Neural cell (in vitro differentiated cells): ENCODE data around the gene USB1. TPM values are rescaled to one million over a fixed set of nuclear protein-coding genes. Genes with fewer than 3 reads are reported as not detected.

Experiments
- H2AFZ ChIP-seq: fragments of 200-600, 300-800 bp; sonication (generic), shearing (Covaris generic); 2 replicates; pipeline ENCODE4 v1.6.0; 2014; ENCODE audit warnings: low read depth, mild to moderate bottlenecking, antibody characterized with exemption, low read length, moderate library complexity
- H3F3A ChIP-seq: fragments of 200-600 bp; shearing (Covaris generic); 2 replicates; pipeline ENCODE4 v1.6.1; 2016; ENCODE audit warnings: mild to moderate bottlenecking, moderate library complexity, mixed read lengths, antibody characterized with exemption, low read length; ENCODE audit not compliant: insufficient read depth, poor library complexity, severe bottlenecking
- H3K27ac ChIP-seq: fragments of 200-600, 300-800 bp; sonication (generic), shearing (Covaris generic); 2 replicates; pipeline ENCODE4 v1.5.1; 2014; ENCODE audit warnings: mild to moderate bottlenecking, low read length, moderate library complexity
- H3K27me3 ChIP-seq: fragments of 300-800, 200-600 bp; sonication (generic), shearing (Covaris generic); 2 replicates; pipeline ENCODE4 v1.6.0; 2014; ENCODE audit warnings: mild to moderate bottlenecking, low read depth, low read length, moderate library complexity; ENCODE audit not compliant: insufficient read depth
- H3K36me3 ChIP-seq: fragments of 300-800, 200-600 bp; sonication (generic), shearing (Covaris generic); 2 replicates; pipeline ENCODE4 v1.5.1; 2014; ENCODE audit warnings: mild to moderate bottlenecking, antibody characterized with exemption, low read length, moderate library complexity; ENCODE audit not compliant: insufficient read depth
- H3K4me2 ChIP-seq: fragments of 300-800, 200-600 bp; sonication (generic), shearing (Covaris generic); 2 replicates; pipeline ENCODE4 v1.6.0; 2014; ENCODE audit warnings: mild to moderate bottlenecking, low read length
- H3K4me3 ChIP-seq: fragments of 300-800, 200-600 bp; sonication (generic), shearing (Covaris generic); 2 replicates; pipeline ENCODE4 v1.5.1; 2014; ENCODE audit warnings: mild to moderate bottlenecking, low read length, moderate library complexity
- H3K79me2 ChIP-seq: fragments of 200-600 bp; shearing (Covaris generic); replicated peaks from 2 replicates; pipeline ENCODE4 v1.6.0; 2014; ENCODE audit warnings: mild to moderate bottlenecking, low read length, moderate library complexity; ENCODE audit not compliant: insufficient read depth
- H3K9ac ChIP-seq: fragments of 300-800, 200-600 bp; sonication (generic), shearing (Covaris generic); 2 replicates; pipeline ENCODE4 v1.6.1; 2016; ENCODE audit warnings: mild to moderate bottlenecking, low read length, mixed read lengths
- H3K9me2 ChIP-seq: fragments of 200-600 bp; shearing (Covaris generic); 2 replicates; pipeline ENCODE4 v1.6.1; 2016; ENCODE audit warnings: mild to moderate bottlenecking, low read length, mixed read lengths; ENCODE audit not compliant: insufficient read depth
- H3K9me3 ChIP-seq: fragments of 200-600, 300-800 bp; sonication (generic), shearing (Covaris generic); 2 replicates; pipeline ENCODE4 v1.6.1; 2016; ENCODE audit warnings: mild to moderate bottlenecking, mixed run types, low read length, moderate library complexity, mixed read lengths
- H4K20me1 ChIP-seq: fragments of 200-600 bp; shearing (Covaris generic); 2 replicates; pipeline ENCODE4 v1.6.1; 2016; ENCODE audit warnings: mild to moderate bottlenecking, mixed run types; ENCODE audit not compliant: insufficient read depth
- EP300 ChIP-seq: fragments of 450-650 bp; conservative IDR thresholded peaks from 2 replicates; pipeline ENCODE4 v1.6.1; 2014; ENCODE audit warnings: antibody characterized with exemption, mild to moderate bottlenecking, moderate library complexity; ENCODE audit not compliant: poor library complexity, severe bottlenecking
- EZH2 ChIP-seq: fragments of 200-600, 300-800 bp; shearing (Covaris generic), sonication (generic); IDR thresholded peaks from 2 replicates; pipeline ENCODE4 v1.6.1; 2014; ENCODE audit warnings: antibody characterized with exemption, low read length, borderline replicate concordance, mild to moderate bottlenecking; ENCODE audit not compliant: insufficient read depth, poor library complexity, severe bottlenecking
- MXI1 ChIP-seq: fragments of 450-650 bp; conservative IDR thresholded peaks from 2 replicates; pipeline ENCODE4 v1.6.1; 2014; ENCODE audit warnings: antibody characterized with exemption, mild to moderate bottlenecking; ENCODE audit not compliant: poor library complexity, severe bottlenecking
- POLR2AphosphoS5 ChIP-seq: IDR thresholded peaks from 2 replicates; pipeline ENCODE4 v1.6.1; 2012
- RAD21 ChIP-seq: fragments of 450-650 bp; conservative IDR thresholded peaks from 2 replicates; pipeline ENCODE4 v1.6.1; 2014; ENCODE audit warnings: antibody characterized with exemption, mild to moderate bottlenecking, moderate library complexity
- SMC3 ChIP-seq: fragments of 450-650 bp; conservative IDR thresholded peaks from 2 replicates; pipeline ENCODE4 v1.6.1; 2014; ENCODE audit warnings: antibody characterized with exemption, mild to moderate bottlenecking, moderate library complexity; ENCODE audit not compliant: poor library complexity
- TAF1 ChIP-seq: IDR thresholded peaks from 2 replicates; pipeline ENCODE4 v1.6.1; 2012; ENCODE audit warnings: low read depth
- polyA plus RNA-seq: library from polyadenylated mRNA; depleted of rRNA; stranded (reverse); fragments of >200 nt; gene quantifications from 2 replicates; pipeline ENCODE4 v1.2.3, GENCODE V29; 2014
- TF ChIP-seq, protein P1 (sequence below): IDR thresholded peaks from 2 replicates; pipeline ENCODE4 v1.6.1; 2012; ENCODE audit warnings: borderline replicate concordance
- TF ChIP-seq, protein P2 (sequence below): fragments of 450-650 bp; IDR thresholded peaks from 2 replicates; pipeline ENCODE4 v1.5.1; 2014; ENCODE audit warnings: antibody characterized with exemption, mild to moderate bottlenecking, moderate library complexity; ENCODE audit not compliant: poor library complexity, severe bottlenecking

Gene USB1
- polyA plus RNA-seq, 1 donor from 2014 or later: 25.7 TPM

DNA sequence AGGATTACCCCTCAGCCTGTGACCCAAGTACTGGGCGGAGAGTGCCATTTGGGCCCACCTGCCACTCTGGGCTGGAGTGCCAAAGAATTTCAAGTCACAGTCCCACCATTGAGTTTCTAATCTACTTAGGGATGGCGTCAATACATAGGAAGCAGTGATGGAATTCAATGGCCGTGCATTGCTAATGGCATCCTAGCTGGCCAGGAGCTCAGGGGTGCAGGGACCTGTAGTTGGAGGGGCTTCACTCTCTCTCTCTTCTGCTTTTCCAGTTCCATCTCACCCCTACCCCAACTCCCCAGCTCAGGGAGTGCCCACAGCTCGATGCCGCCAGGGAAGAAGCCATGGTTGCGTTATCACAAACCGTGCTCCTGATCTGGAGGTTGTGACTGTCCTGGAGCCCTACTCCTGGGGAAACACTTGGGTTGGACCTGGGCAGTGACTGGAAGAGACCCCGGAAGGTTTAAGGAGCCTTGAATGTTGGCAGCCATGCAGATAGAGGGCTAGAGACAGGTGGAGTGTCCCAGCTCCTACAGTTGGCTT lies 26.8 kb downstream of the USB1 start:
- H2AFZ ChIP-seq: no peak overlapping the region
- TF ChIP-seq, protein P1, sequence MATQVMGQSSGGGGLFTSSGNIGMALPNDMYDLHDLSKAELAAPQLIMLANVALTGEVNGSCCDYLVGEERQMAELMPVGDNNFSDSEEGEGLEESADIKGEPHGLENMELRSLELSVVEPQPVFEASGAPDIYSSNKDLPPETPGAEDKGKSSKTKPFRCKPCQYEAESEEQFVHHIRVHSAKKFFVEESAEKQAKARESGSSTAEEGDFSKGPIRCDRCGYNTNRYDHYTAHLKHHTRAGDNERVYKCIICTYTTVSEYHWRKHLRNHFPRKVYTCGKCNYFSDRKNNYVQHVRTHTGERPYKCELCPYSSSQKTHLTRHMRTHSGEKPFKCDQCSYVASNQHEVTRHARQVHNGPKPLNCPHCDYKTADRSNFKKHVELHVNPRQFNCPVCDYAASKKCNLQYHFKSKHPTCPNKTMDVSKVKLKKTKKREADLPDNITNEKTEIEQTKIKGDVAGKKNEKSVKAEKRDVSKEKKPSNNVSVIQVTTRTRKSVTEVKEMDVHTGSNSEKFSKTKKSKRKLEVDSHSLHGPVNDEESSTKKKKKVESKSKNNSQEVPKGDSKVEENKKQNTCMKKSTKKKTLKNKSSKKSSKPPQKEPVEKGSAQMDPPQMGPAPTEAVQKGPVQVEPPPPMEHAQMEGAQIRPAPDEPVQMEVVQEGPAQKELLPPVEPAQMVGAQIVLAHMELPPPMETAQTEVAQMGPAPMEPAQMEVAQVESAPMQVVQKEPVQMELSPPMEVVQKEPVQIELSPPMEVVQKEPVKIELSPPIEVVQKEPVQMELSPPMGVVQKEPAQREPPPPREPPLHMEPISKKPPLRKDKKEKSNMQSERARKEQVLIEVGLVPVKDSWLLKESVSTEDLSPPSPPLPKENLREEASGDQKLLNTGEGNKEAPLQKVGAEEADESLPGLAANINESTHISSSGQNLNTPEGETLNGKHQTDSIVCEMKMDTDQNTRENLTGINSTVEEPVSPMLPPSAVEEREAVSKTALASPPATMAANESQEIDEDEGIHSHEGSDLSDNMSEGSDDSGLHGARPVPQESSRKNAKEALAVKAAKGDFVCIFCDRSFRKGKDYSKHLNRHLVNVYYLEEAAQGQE: no peak
- TF ChIP-seq MXI1 (no peak), EZH2 (no peak), TAF1 (no peak), EP300 (no peak), POLR2AphosphoS5 (no peak), SMC3 (no peak), RAD21 (no peak)
- TF ChIP-seq, protein P2, sequence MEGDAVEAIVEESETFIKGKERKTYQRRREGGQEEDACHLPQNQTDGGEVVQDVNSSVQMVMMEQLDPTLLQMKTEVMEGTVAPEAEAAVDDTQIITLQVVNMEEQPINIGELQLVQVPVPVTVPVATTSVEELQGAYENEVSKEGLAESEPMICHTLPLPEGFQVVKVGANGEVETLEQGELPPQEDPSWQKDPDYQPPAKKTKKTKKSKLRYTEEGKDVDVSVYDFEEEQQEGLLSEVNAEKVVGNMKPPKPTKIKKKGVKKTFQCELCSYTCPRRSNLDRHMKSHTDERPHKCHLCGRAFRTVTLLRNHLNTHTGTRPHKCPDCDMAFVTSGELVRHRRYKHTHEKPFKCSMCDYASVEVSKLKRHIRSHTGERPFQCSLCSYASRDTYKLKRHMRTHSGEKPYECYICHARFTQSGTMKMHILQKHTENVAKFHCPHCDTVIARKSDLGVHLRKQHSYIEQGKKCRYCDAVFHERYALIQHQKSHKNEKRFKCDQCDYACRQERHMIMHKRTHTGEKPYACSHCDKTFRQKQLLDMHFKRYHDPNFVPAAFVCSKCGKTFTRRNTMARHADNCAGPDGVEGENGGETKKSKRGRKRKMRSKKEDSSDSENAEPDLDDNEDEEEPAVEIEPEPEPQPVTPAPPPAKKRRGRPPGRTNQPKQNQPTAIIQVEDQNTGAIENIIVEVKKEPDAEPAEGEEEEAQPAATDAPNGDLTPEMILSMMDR: no peak
- no peaks in the 10 kb centered on the region for H3K9me2 ChIP-seq
- H3K36me3 ChIP-seq: no peaks in the 10 kb centered on the region
- H3K27ac ChIP-seq: no peak overlapping the region
- H3F3A ChIP-seq: no peaks in the 10 kb centered on the region
- no peak overlapping the region for H3K9ac ChIP-seq
- H3K4me2 ChIP-seq: no peak overlapping the region
- no peaks in the 10 kb centered on the region for H3K27me3 ChIP-seq
- no peaks in the 10 kb centered on the region for H3K9me3 ChIP-seq
- H4K20me1 ChIP-seq: peaks cover 7% of the 10 kb centered on the region
- H3K4me3 ChIP-seq: peak overlapping the region; percentile 96
- peaks cover 8% of the 10 kb centered on the region for H3K79me2 ChIP-seq

DNA sequence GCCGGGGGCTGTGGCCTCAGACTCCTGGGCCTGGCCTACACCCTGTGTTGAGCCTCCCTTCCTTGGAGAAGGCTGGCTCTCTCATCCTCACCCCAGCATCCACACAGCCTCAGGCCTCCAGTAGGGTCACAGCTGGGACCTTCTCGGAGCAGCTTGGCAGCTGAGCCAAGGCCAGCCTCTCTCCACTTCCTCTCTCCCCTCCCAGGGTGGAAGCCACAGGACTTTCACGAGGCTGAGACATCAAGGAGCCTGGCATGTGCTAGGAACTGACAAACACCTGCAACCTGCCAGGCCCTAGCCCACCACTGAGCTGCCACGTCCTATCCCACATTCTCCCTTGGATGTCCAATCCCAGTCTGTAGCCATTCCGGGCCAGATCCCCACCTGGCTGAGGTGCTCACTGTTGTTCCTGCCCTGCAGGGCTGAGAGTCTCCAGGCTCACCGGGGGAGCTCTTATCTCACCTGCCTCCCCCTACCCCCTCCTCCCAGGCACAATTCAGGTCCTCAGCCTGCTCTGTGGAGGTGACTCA lies 27.4 kb downstream of the USB1 start:
- no peak overlapping the region for H3K4me2 ChIP-seq
- H3K4me3 ChIP-seq: no peak overlapping the region
- H3F3A ChIP-seq: no peaks in the 10 kb centered on the region
- H3K9me3 ChIP-seq: no peaks in the 10 kb centered on the region
- no peak overlapping the region for H3K27ac ChIP-seq
- TF ChIP-seq, protein P2: no peak
- TF ChIP-seq TAF1 (no peak), SMC3 (no peak), EZH2 (no peak), POLR2AphosphoS5 (no peak), EP300 (no peak), MXI1 (no peak), RAD21 (no peak)
- TF ChIP-seq, protein P1: no peak
- H3K9me2 ChIP-seq: no peaks in the 10 kb centered on the region
- H2AFZ ChIP-seq: no peak overlapping the region
- no peak overlapping the region for H3K9ac ChIP-seq
- H3K79me2 ChIP-seq: peaks cover 8% of the 10 kb centered on the region
- no peaks in the 10 kb centered on the region for H3K27me3 ChIP-seq
- peaks cover 7% of the 10 kb centered on the region for H4K20me1 ChIP-seq
- no peaks in the 10 kb centered on the region for H3K36me3 ChIP-seq
